Upper lobe of right lung (tissue), 1 donor: ENCODE data around the gene NINJ1. TPM values are rescaled to one million over a fixed set of nuclear protein-coding genes. Genes with fewer than 3 reads are reported as not detected.

ENCODE experiments used
- ATAC-seq: fragments of 200-7000 bp; cut with Tn5 transposase; one replicate; pipeline ENCODE4 v1.9.1; 2020; ENCODE audit warnings: mild to moderate bottlenecking, moderate library complexity
- DNase-seq: peaks from one replicate; pipeline ENCODE4 v3.0.0-alpha.2; 2020
- H3K27ac ChIP-seq: fragments of 200-600 bp; one replicate; pipeline ENCODE4 v1.8.0; 2022
- H3K27me3 ChIP-seq: fragments of 200-600 bp; one replicate; pipeline ENCODE4 v1.8.0; 2022; ENCODE audit warnings: mild to moderate bottlenecking
- H3K36me3 ChIP-seq: fragments of 200-600 bp; one replicate; pipeline ENCODE4 v1.8.0; 2022
- H3K4me1 ChIP-seq: fragments of 200-600 bp; one replicate; pipeline ENCODE4 v1.8.0; 2022
- H3K4me3 ChIP-seq: fragments of 200-600 bp; one replicate; pipeline ENCODE4 v1.8.0; 2022; ENCODE audit warnings: mild to moderate bottlenecking
- H3K9me3 ChIP-seq: fragments of 200-600 bp; one replicate; pipeline ENCODE4 v1.8.0; 2022
- intact Hi-C: fragments of 100-400 bp; cut with DNase I; formaldehyde crosslinking; loops from one replicate; pipeline ENCODE4 v1.11.0; 2022
- total RNA-seq: library from RNA; stranded (reverse); fragmentation: NEBNext Ultra II Directional; extraction: Animal tissue kit (Norgen Biotek cat#: 25700); gene quantifications from one replicate; pipeline ENCODE4 v1.2.1, GENCODE V29; 2021
- TF ChIP-seq, protein P1 (sequence below): fragments of 200-600 bp; IDR thresholded peaks from one replicate; pipeline ENCODE4 v1.8.0; 2022; ENCODE audit warnings: antibody characterized with exemption
- donor health status: DM: no; HTN: yes; CAD: no; lungs with severe emphysema.

NINJ1 gene
- total RNA-seq, 1 donor from 2014 or later = 53.2 TPM

DNA sequence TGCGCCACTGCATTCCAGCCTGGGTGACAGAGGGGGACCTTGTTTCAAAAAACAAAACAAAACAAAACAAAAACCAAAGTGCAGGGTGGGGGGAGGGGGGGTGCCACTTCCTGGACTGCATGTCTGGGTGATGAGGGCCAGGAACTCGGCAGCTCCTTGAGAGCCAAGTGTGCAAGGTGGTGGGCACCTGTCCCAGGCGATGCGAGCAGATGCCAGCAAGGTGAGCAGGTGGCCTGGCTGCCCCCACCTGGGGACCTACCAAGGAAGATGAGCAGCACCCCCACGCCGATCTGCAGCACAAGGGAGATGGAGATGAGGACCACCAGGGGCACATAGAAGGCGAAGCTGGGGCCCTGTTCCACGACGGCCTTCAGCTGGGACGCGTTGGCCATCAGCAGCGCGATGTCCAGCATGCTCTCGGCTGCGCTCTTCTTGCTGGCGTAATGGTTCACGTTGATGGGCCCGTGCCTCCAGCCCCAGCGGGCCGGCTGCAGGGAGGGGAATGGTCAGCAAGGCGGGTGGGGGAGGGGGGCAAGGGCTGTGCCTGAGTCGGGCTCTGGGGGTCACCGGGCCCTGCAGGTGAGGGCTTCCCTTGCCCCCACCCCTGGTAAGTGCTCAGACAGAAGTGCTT lies 7.8 kb downstream of the NINJ1 start:
- no peak for ATAC-seq
- Histone ChIP-seq H3K9me3 (no peaks in the 10 kb centered on the region), H3K4me3 (no peak overlapping the region), H3K27me3 (no peaks in the 10 kb centered on the region), H3K27ac (peak overlapping the region; percentile 60), H3K36me3 (peaks cover 28% of the 10 kb centered on the region), H3K4me1 (peaks cover 49% of the 10 kb centered on the region)
- DNase-seq = peak; percentile 61
- TF ChIP-seq, protein P1, sequence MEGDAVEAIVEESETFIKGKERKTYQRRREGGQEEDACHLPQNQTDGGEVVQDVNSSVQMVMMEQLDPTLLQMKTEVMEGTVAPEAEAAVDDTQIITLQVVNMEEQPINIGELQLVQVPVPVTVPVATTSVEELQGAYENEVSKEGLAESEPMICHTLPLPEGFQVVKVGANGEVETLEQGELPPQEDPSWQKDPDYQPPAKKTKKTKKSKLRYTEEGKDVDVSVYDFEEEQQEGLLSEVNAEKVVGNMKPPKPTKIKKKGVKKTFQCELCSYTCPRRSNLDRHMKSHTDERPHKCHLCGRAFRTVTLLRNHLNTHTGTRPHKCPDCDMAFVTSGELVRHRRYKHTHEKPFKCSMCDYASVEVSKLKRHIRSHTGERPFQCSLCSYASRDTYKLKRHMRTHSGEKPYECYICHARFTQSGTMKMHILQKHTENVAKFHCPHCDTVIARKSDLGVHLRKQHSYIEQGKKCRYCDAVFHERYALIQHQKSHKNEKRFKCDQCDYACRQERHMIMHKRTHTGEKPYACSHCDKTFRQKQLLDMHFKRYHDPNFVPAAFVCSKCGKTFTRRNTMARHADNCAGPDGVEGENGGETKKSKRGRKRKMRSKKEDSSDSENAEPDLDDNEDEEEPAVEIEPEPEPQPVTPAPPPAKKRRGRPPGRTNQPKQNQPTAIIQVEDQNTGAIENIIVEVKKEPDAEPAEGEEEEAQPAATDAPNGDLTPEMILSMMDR = no peak
- intact Hi-C loops = no loop called here

DNA sequence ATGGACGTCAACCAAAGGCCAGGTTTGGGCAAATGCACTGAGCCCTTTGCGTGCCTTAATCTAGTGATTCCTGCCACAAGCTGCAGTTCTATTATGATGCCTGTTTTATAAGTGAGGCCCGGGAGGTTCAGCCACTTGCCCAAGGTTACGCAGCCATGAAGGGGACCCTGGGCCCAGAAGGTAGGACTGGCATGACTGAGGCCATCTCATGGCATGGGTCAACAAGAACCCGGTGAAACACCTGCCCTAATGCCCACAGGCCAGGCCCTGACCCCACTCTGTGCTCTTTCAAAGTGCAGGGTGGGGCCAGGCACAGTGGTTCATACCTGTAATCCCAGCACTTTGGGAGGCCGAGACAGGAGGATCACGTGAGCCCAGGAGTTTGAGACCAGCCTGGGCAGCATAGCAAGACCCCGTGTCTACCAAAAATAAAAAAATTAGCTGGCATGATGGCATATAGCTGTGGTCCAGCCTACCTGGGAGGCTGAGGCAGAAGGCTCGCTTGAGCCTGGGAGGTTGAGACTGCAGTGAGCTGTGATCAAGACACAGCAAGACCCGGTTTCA lies 8.6 kb downstream of the NINJ1 start:
- Histone ChIP-seq H3K4me1 (peaks cover 43% of the 10 kb centered on the region), H3K27me3 (no peaks in the 10 kb centered on the region), H3K36me3 (peaks cover 28% of the 10 kb centered on the region), H3K4me3 (no peak overlapping the region), H3K27ac (no peak overlapping the region), H3K9me3 (no peaks in the 10 kb centered on the region)
- DNase-seq (peak; percentile 31), ATAC-seq (no peak)
- intact Hi-C loops = no loop called here
- TF ChIP-seq, protein P1 = no peak

DNA sequence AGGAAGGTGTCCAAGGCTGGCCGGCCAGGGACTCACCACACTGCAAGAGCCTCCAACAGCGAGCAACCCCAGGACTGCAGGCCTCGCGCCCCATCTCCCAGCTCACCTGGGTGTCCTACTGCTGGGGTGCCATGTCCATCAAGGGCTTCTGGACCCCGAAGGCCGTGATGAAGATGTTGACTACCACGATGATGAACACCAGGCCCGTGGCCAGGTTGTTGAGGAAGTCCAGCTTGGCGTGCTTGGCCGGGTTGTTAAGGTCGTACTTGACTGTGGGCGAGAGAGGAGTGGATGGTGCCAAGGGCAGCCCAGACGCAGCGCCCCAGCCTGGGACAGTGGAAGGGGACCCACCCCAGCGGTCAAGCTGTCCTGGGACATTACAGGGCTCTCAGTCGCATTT lies 9.3 kb downstream of the NINJ1 start:
- no peak overlapping the region for H3K4me3 ChIP-seq
- H3K9me3 ChIP-seq = no peaks in the 10 kb centered on the region
- ATAC-seq (no peak), DNase-seq (peak; percentile 63)
- TF ChIP-seq, protein P1 = no peak
- no peak overlapping the region for H3K27ac ChIP-seq
- intact Hi-C loops = no loop called here
- peaks cover 44% of the 10 kb centered on the region for H3K4me1 ChIP-seq
- H3K27me3 ChIP-seq = no peaks in the 10 kb centered on the region
- peaks cover 28% of the 10 kb centered on the region for H3K36me3 ChIP-seq

DNA sequence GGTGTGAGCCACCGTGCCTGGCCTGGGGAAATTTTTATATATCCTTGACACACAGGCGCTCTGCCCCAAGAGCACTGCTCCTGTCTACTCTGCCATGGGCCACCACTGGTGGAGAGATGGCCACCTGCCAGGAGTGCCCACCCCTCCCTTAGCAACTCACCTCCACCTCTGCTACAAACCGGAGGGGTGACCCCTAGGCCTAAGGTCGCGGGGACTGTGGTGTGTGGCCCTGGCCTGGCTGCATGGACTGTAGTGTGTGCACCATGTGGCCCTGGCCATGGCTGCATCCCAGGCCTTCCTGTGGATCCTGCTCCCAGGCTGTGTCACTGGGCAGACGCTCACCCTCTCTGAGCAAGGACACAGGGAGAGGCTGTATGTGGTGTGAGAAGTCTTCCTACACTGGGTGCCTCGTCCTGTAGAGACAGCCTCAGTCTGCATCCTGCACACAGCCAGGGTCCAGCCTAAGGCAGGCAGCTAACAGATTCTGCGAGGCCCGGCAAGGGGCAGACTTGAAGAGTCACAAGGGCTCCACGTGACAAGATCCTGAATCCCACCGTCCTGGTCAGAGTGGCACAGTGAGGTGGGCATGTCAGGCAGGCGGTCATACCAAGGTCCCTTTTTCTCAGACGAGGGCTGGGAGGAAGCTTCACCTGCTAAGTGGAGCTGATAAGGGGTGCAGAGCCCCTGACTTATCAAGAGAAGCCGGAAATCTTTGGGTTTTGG lies 10.3 kb downstream of the NINJ1 start:
- no peaks in the 10 kb centered on the region for H3K9me3 ChIP-seq
- H3K4me1 ChIP-seq = peaks cover 40% of the 10 kb centered on the region
- H3K27me3 ChIP-seq = no peaks in the 10 kb centered on the region
- DNase-seq = peak; percentile 47
- no peak for ATAC-seq
- H3K27ac ChIP-seq = no peak overlapping the region
- intact Hi-C loops = no loop called here
- H3K4me3 ChIP-seq = no peak overlapping the region
- peaks cover 28% of the 10 kb centered on the region for H3K36me3 ChIP-seq
- TF ChIP-seq, protein P1 = no peak

DNA sequence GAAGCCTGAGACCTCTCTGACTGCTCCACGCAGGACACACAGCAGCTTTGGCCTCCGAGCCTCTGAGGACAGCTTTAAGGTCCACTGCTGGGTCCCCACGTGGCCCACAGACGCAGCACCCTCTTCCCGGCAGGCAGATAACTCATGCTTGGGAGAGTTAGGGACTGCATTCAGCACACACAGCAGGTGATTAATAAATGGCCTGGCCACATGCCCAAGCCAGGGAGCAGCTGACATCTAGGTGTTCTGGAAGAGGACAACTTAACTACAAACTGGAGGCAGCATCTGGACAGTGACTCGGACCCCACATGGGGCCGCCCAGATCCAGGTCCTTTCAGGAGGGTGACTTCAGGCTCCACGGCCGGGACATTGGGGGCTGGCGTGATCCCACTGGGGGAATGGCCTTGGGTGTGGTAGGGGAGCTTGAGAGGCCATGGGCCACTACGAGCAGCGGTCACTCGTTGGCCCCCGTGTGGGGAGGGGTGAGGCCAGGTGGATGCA lies 11.3 kb downstream of the NINJ1 start:
- Histone ChIP-seq H3K4me3 (no peak overlapping the region), H3K36me3 (peaks cover 28% of the 10 kb centered on the region), H3K4me1 (peaks cover 31% of the 10 kb centered on the region), H3K27me3 (no peaks in the 10 kb centered on the region), H3K9me3 (no peaks in the 10 kb centered on the region), H3K27ac (no peak overlapping the region)
- ATAC-seq (no peak), DNase-seq (peak; percentile 57)
- TF ChIP-seq, protein P1 = no peak
- intact Hi-C loops = no loop called here
